H1 (cell line): ENCODE measurements around the gene ZNRF2. TPM values are rescaled to one million over a fixed set of nuclear protein-coding genes. Genes with fewer than 3 reads are reported as not detected.

Experiments
- CHD1 ChIP-seq: IDR thresholded peaks from 2 replicates; pipeline ENCODE4 v1.6.1; 2012; ENCODE audit warnings: low read depth, low read length, improper control_type of control experiment
- JUND ChIP-seq: IDR thresholded peaks from 2 replicates; pipeline ENCODE4 v1.6.1; 2011; ENCODE audit warnings: mild to moderate bottlenecking, improper control_type of control experiment, low read length
- SIX5 ChIP-seq: IDR thresholded peaks from 2 replicates; pipeline ENCODE4 v1.6.1; 2011; ENCODE audit warnings: mild to moderate bottlenecking, low read depth, low read length
- polyA plus RNA-seq, 7 experiments: library from polyadenylated mRNA; depleted of rRNA in 3 of 7; stranded (reverse) in 5 of 7; unstranded in 2 of 7; fragments of >200 nt in 5 of 7; fragments of 200-250 nt in 2 of 7; gene quantifications; 1 replicate in 5 of 7; 2 replicates in 1 of 7; 4 replicates in 1 of 7; pipeline versions ENCODE4 v1.2.1 to v1.2.3, GENCODE V29; 2011 to 2013; ENCODE audit warnings: missing spikeins in 2 of 7, mixed read lengths in 2 of 7
- total RNA-seq: library from RNA; stranded (reverse); fragmentation: NEBNext Ultra II Directional; extraction: Animal tissue kit (Norgen Biotek cat#: 25700); gene quantifications from 2 replicates; pipeline ENCODE4 v1.2.1, GENCODE V29; 2021
- TF ChIP-seq, protein P1 (sequence below), 3 experiments: IDR thresholded peaks; 1 replicate in 2 of 3; 2 replicates in 1 of 3; pipeline versions ENCODE4 v1.5.1 to v1.6.1; 2011; ENCODE audit warnings: low read length in 3 of 3, mild to moderate bottlenecking in 3 of 3, inconsistent platforms in 2 of 3, low read depth in 1 of 3, moderate library complexity in 1 of 3; ENCODE audit not compliant: insufficient read depth in 1 of 3; ENCODE audit errors: control extremely low read depth in 1 of 3

The ZNRF2 gene
- total and polyA plus RNA-seq, 2 of the 8 experiments (the other 6 are each of a cell fraction or from before 2014, with no cell fraction given) = 2.9 to 16.2 TPM

DNA sequence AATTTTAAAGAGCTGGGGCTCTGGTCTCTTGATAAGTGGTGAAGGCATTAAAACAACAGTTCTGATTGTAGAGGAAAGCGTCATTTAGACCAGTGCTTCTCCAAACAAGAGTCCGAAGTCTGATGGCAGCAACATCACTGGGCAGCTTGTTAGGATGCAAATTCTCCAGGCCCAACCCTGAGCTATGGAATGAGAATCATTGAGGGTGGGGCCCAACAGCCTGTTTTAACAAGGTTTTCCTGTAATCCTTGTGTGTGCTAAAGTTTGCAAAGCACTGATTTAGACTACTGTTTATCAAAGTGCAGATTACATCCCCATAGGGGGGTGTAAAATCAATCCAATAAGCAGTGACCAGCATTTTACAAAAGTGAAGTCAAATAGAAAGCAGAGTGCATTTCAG is 2.6 kb upstream of the ZNRF2 start (continued):
- no peak for TF ChIP-seq CHD1
- TF ChIP-seq SIX5 = no peak
- TF ChIP-seq JUND = no peak
- TF ChIP-seq, protein P1, sequence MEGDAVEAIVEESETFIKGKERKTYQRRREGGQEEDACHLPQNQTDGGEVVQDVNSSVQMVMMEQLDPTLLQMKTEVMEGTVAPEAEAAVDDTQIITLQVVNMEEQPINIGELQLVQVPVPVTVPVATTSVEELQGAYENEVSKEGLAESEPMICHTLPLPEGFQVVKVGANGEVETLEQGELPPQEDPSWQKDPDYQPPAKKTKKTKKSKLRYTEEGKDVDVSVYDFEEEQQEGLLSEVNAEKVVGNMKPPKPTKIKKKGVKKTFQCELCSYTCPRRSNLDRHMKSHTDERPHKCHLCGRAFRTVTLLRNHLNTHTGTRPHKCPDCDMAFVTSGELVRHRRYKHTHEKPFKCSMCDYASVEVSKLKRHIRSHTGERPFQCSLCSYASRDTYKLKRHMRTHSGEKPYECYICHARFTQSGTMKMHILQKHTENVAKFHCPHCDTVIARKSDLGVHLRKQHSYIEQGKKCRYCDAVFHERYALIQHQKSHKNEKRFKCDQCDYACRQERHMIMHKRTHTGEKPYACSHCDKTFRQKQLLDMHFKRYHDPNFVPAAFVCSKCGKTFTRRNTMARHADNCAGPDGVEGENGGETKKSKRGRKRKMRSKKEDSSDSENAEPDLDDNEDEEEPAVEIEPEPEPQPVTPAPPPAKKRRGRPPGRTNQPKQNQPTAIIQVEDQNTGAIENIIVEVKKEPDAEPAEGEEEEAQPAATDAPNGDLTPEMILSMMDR (IDR thresholded peaks at IDR 0.05; ENCODE audit: control extremely low read depth in 1 of 3, insufficient read depth in 1 of 3, low read depth in 1 of 3, low read length in 3 of 3) = no peak
